Panc1 (cell line): Measurements from ENCODE around the gene CFD. TPM values are rescaled to one million over a fixed set of nuclear protein-coding genes. Genes with fewer than 3 reads are reported as not detected.

Experiments used
- ATAC-seq: fragments of 200-7000 bp; cut with Tn5 transposase; 2 replicates; pipeline ENCODE4 v1.9.1; 2020; ENCODE audit warnings: mild to moderate bottlenecking, moderate library complexity
- BruUV-seq: library from RNA; stranded (reverse); fragments of 400-500 nt; replicated peaks from 2 replicates; lab custom pipeline; 2021; lab: Mats Ljungman, UMichigan
- CTCF ChIA-PET: fragments of 300-600 bp; sonication (Branson Sonifier 250); formaldehyde crosslinking; loops from one replicate; lab custom pipeline; 2022; ENCODE audit warnings: antibody characterized with exemption; lab: Charles Lee
- POLR2A ChIA-PET: fragments of 300-600 bp; sonication (Branson Sonifier 250); formaldehyde crosslinking; loops from one replicate; lab custom pipeline; 2022; ENCODE audit warnings: antibody characterized with exemption; lab: Charles Lee
- DNase-seq: peaks from one replicate; pipeline ENCODE4 v3.0.0-alpha.2; 2010; ENCODE audit warnings: low read depth, low spot score
- H3K27ac ChIP-seq: 2 replicates; pipeline ENCODE4 v1.5.1; 2011; ENCODE audit warnings: mild to moderate bottlenecking, low read length, inconsistent platforms
- H3K27me3 ChIP-seq: fragments of 200-500 bp; sonication (Bioruptor generic); 2 replicates; pipeline ENCODE4 v1.6.0; 2014; ENCODE audit warnings: low read length, inconsistent platforms; ENCODE audit not compliant: control insufficient read depth, insufficient read depth
- H3K36me3 ChIP-seq: fragments of 200-500 bp; sonication (Bioruptor generic); 2 replicates; pipeline ENCODE4 v1.5.1; 2014; ENCODE audit warnings: inconsistent platforms, mild to moderate bottlenecking, low read length, moderate library complexity; ENCODE audit not compliant: control insufficient read depth, insufficient read depth
- H3K4me1 ChIP-seq: 2 replicates; pipeline ENCODE4 v1.5.1; 2011; ENCODE audit warnings: inconsistent platforms, mild to moderate bottlenecking, low read length, moderate library complexity; ENCODE audit not compliant: control insufficient read depth, insufficient read depth
- H3K4me3 ChIP-seq, 2 experiments: 2 replicates each; pipeline ENCODE4 v1.5.1; 2011 to 2012; ENCODE audit warnings: low read depth in 2 of 2, low read length in 2 of 2, mild to moderate bottlenecking in 2 of 2, inconsistent platforms in 1 of 2, moderate library complexity in 1 of 2
- H3K9me3 ChIP-seq: fragments of 200-500 bp; sonication (Bioruptor generic); 2 replicates; pipeline ENCODE4 v1.5.1; 2014; ENCODE audit warnings: low read depth, mild to moderate bottlenecking, inconsistent platforms, low read length, moderate library complexity; ENCODE audit not compliant: control insufficient read depth, insufficient read depth
- CTCF ChIP-seq: fragments of 450-650 bp; IDR thresholded peaks from 2 replicates; pipeline ENCODE4 v1.5.1; 2017; ENCODE audit warnings: mild to moderate bottlenecking
- POLR2AphosphoS5 ChIP-seq: IDR thresholded peaks from 2 replicates; pipeline ENCODE4 v1.6.1; 2012; ENCODE audit warnings: mild to moderate bottlenecking, low read depth, low read length, moderate library complexity
- SIN3A ChIP-seq: IDR thresholded peaks from 2 replicates; pipeline ENCODE4 v1.6.1; 2012; ENCODE audit warnings: low read depth, mild to moderate bottlenecking, low read length, moderate library complexity, borderline replicate concordance; ENCODE audit not compliant: insufficient read depth
- TCF7L2 ChIP-seq: IDR thresholded peaks from 2 replicates; pipeline ENCODE4 v1.6.1; 2011; ENCODE audit warnings: mild to moderate bottlenecking, low read depth, low read length, inconsistent platforms
- in situ Hi-C: cut with HindIII; loops from 2 replicates; pipeline ENCODE4 v1.10.0; 2016; ENCODE audit warnings: low sequenced_read_pairs, low pct_unique_long_range_greater_than_20kb
- intact Hi-C: fragments of 100-400 bp; cut with micrococcal nuclease; formaldehyde crosslinking; loops from one replicate; pipeline ENCODE4 v1.10.0; 2022; ENCODE audit not compliant: unreplicated experiment
- total RNA-seq: library from RNA; stranded (reverse); gene quantifications from one replicate; pipeline ENCODE4 v1.2.1, GENCODE V29; 2021; ENCODE audit not compliant: unreplicated experiment
- TF ChIP-seq, protein P1 (sequence below), 2 experiments: IDR thresholded peaks; 2 replicates each; pipeline ENCODE4 v1.6.1; 2011 to 2012; ENCODE audit warnings: low read depth in 2 of 2, control low read depth in 1 of 2, low read length in 1 of 2, mild to moderate bottlenecking in 1 of 2, moderate library complexity in 1 of 2; ENCODE audit not compliant: insufficient read depth in 1 of 2

CFD gene
- total RNA-seq, 1 experiment from 2014 or later, result 9.9 TPM

GRCh38 chr19:883661-884211 lies 24.3 kb downstream of the CFD start:
- CTCF ChIA-PET, result no interaction called here
- ATAC-seq, result peak; percentile 71
- Histone ChIP-seq H3K36me3 (no peaks in the 10 kb centered on the region), H3K9me3 (no peaks in the 10 kb centered on the region), H3K27me3 (no peaks in the 10 kb centered on the region), H3K4me3 (no peak overlapping the region), H3K4me1 (no peaks in the 10 kb centered on the region), H3K27ac (no peak overlapping the region)
- TF ChIP-seq POLR2AphosphoS5 (no peak), CTCF (no peak), SIN3A (no peak), TCF7L2 (no peak)
- TF ChIP-seq, protein P1, sequence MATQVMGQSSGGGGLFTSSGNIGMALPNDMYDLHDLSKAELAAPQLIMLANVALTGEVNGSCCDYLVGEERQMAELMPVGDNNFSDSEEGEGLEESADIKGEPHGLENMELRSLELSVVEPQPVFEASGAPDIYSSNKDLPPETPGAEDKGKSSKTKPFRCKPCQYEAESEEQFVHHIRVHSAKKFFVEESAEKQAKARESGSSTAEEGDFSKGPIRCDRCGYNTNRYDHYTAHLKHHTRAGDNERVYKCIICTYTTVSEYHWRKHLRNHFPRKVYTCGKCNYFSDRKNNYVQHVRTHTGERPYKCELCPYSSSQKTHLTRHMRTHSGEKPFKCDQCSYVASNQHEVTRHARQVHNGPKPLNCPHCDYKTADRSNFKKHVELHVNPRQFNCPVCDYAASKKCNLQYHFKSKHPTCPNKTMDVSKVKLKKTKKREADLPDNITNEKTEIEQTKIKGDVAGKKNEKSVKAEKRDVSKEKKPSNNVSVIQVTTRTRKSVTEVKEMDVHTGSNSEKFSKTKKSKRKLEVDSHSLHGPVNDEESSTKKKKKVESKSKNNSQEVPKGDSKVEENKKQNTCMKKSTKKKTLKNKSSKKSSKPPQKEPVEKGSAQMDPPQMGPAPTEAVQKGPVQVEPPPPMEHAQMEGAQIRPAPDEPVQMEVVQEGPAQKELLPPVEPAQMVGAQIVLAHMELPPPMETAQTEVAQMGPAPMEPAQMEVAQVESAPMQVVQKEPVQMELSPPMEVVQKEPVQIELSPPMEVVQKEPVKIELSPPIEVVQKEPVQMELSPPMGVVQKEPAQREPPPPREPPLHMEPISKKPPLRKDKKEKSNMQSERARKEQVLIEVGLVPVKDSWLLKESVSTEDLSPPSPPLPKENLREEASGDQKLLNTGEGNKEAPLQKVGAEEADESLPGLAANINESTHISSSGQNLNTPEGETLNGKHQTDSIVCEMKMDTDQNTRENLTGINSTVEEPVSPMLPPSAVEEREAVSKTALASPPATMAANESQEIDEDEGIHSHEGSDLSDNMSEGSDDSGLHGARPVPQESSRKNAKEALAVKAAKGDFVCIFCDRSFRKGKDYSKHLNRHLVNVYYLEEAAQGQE (IDR thresholded peaks at IDR 0.05; ENCODE audit: insufficient read depth in 1 of 2, low read depth in 2 of 2, low read length in 1 of 2), result no peak
- BruUV-seq, result no TSS peak
- in situ Hi-C loops, result no loop called here
- no peak for DNase-seq
- POLR2A ChIA-PET, result no interaction called here
- intact Hi-C loops, result no loop called here

- CTCF ChIA-PET, result no interaction called here
- in situ Hi-C loops, result no loop called here
- ATAC-seq, result no peak
These were observed 25.2 kb downstream of the CFD start for GRCh38 chr19:884420-885211.

More at GRCh38 chr19:884420-885211, 25.2 kb downstream of the CFD start:
- DNase-seq, result no peak
- H3K9me3 ChIP-seq, result no peaks in the 10 kb centered on the region
- intact Hi-C loops, result no loop called here
- H3K27ac ChIP-seq, result no peak overlapping the region
- no peaks in the 10 kb centered on the region for H3K4me1 ChIP-seq
- POLR2A ChIA-PET, result no interaction called here
- H3K4me3 ChIP-seq, result no peak overlapping the region
- H3K27me3 ChIP-seq, result no peaks in the 10 kb centered on the region
- no peak for TF ChIP-seq TCF7L2
- TF ChIP-seq SIN3A, result no peak
- TF ChIP-seq, protein P1 (IDR thresholded peaks at IDR 0.05; ENCODE audit: insufficient read depth in 1 of 2, low read depth in 2 of 2, low read length in 1 of 2), result no peak
- no peak for TF ChIP-seq POLR2AphosphoS5
- no peak for TF ChIP-seq CTCF
- H3K36me3 ChIP-seq, result no peaks in the 10 kb centered on the region
- BruUV-seq, result no TSS peak
